Rectal smooth muscle tissue (tissue), 1 donor: ENCODE measurements around the gene DENND4B.

ENCODE experiments used
- H3K27ac ChIP-seq: one replicate; pipeline ENCODE4 v1.7.0; 2013; ENCODE audit warnings: low read depth, low read length, inconsistent platforms
- H3K27me3 ChIP-seq: one replicate; pipeline ENCODE4 v1.7.0; 2013; ENCODE audit warnings: low read length; ENCODE audit not compliant: control insufficient read depth, insufficient read depth
- H3K36me3 ChIP-seq: one replicate; pipeline ENCODE4 v1.7.0; 2013; ENCODE audit warnings: low read length; ENCODE audit not compliant: control insufficient read depth, insufficient read depth
- H3K4me1 ChIP-seq: one replicate; pipeline ENCODE4 v1.7.0; 2013; ENCODE audit warnings: low read length; ENCODE audit not compliant: control insufficient read depth, insufficient read depth
- H3K4me3 ChIP-seq: one replicate; pipeline ENCODE4 v1.7.0; 2013; ENCODE audit warnings: low read length
- H3K9ac ChIP-seq: one replicate; pipeline ENCODE4 v1.7.0; 2013; ENCODE audit warnings: low read length

The DENND4B gene

GRCh38 chr1:153953859-153954365 is 7.4 kb upstream of the DENND4B start:
- Histone ChIP-seq H3K9ac (no peak overlapping the region), H3K27ac (no peak overlapping the region), H3K4me1 (peaks cover 12% of the 10 kb centered on the region), H3K4me3 (no peak overlapping the region), H3K27me3 (no peaks in the 10 kb centered on the region), H3K36me3 (peaks cover 28% of the 10 kb centered on the region)

- H3K27me3 ChIP-seq: no peaks in the 10 kb centered on the region
- H3K9ac ChIP-seq: no peak overlapping the region
- H3K4me3 ChIP-seq: no peak overlapping the region
- peaks cover 39% of the 10 kb centered on the region for H3K36me3 ChIP-seq
- peaks cover 1% of the 10 kb centered on the region for H3K4me1 ChIP-seq
- H3K27ac ChIP-seq: no peak overlapping the region
Measured at GRCh38 chr1:153951801-153952200, 5.3 kb upstream of the DENND4B start.

GRCh38 chr1:153951183-153951582 is 4.7 kb upstream of the DENND4B start:
- Histone ChIP-seq H3K36me3 (peaks cover 39% of the 10 kb centered on the region), H3K27ac (no peak overlapping the region), H3K4me3 (no peak overlapping the region), H3K9ac (no peak overlapping the region), H3K4me1 (peaks cover 2% of the 10 kb centered on the region), H3K27me3 (no peaks in the 10 kb centered on the region)

- H3K4me3 ChIP-seq: peak overlapping the region; percentile 70
- peaks cover 41% of the 10 kb centered on the region for H3K36me3 ChIP-seq
- peak overlapping the region; percentile 88 for H3K27ac ChIP-seq
Measured at GRCh38 chr1:153945795-153946621, 510 bp downstream of the DENND4B start.

GRCh38 chr1:153945131-153945794 is 1.3 kb downstream of the DENND4B start:
- Histone ChIP-seq H3K36me3 (peaks cover 42% of the 10 kb centered on the region), H3K27me3 (no peaks in the 10 kb centered on the region), H3K9ac (peak overlapping the region; percentile 79), H3K4me1 (peaks cover 9% of the 10 kb centered on the region), H3K4me3 (peak overlapping the region; percentile 70), H3K27ac (peak overlapping the region; percentile 88)

More at GRCh38 chr1:153945795-153946621, 510 bp downstream of the DENND4B start:
- peak overlapping the region; percentile 79 for H3K9ac ChIP-seq
- H3K27me3 ChIP-seq: no peaks in the 10 kb centered on the region
- H3K4me1 ChIP-seq: peaks cover 9% of the 10 kb centered on the region

GRCh38 chr1:153944827-153945117 is 1.7 kb downstream of the DENND4B start:
- Histone ChIP-seq H3K9ac (peak overlapping the region; percentile 18), H3K27me3 (no peaks in the 10 kb centered on the region), H3K27ac (peak overlapping the region; percentile 88), H3K4me1 (peaks cover 9% of the 10 kb centered on the region), H3K4me3 (peak overlapping the region; percentile 70), H3K36me3 (peaks cover 39% of the 10 kb centered on the region)

GRCh38 chr1:153944005-153944826 is 2.3 kb downstream of the DENND4B start:
- Histone ChIP-seq H3K9ac (no peak overlapping the region), H3K27ac (peak overlapping the region; percentile 88), H3K27me3 (no peaks in the 10 kb centered on the region), H3K4me3 (peak overlapping the region; percentile 70), H3K36me3 (peaks cover 40% of the 10 kb centered on the region), H3K4me1 (peaks cover 9% of the 10 kb centered on the region)

GRCh38 chr1:153942766-153943549 is 3.6 kb downstream of the DENND4B start:
- no peaks in the 10 kb centered on the region for H3K27me3 ChIP-seq
- peaks cover 9% of the 10 kb centered on the region for H3K4me1 ChIP-seq
- peaks cover 32% of the 10 kb centered on the region for H3K36me3 ChIP-seq
- H3K27ac ChIP-seq: no peak overlapping the region
- H3K4me3 ChIP-seq: no peak overlapping the region
- no peak overlapping the region for H3K9ac ChIP-seq

- Histone ChIP-seq H3K4me1 (peaks cover 9% of the 10 kb centered on the region), H3K27ac (no peak overlapping the region), H3K9ac (no peak overlapping the region), H3K27me3 (no peaks in the 10 kb centered on the region), H3K36me3 (peaks cover 39% of the 10 kb centered on the region), H3K4me3 (no peak overlapping the region)
Measured at GRCh38 chr1:153941826-153942725, 4.4 kb downstream of the DENND4B start.

GRCh38 chr1:153940756-153941155 is 5.8 kb downstream of the DENND4B start:
- peaks cover 52% of the 10 kb centered on the region for H3K36me3 ChIP-seq

GRCh38 chr1:153939476-153939875 is 7.0 kb downstream of the DENND4B start:
- Histone ChIP-seq H3K9ac (no peak overlapping the region), H3K4me3 (no peak overlapping the region), H3K36me3 (peaks cover 61% of the 10 kb centered on the region), H3K27ac (no peak overlapping the region), H3K27me3 (no peaks in the 10 kb centered on the region), H3K4me1 (no peaks in the 10 kb centered on the region)

More at GRCh38 chr1:153940756-153941155, 5.8 kb downstream of the DENND4B start:
- Histone ChIP-seq H3K27me3 (no peaks in the 10 kb centered on the region), H3K4me3 (no peak overlapping the region), H3K4me1 (peaks cover 7% of the 10 kb centered on the region), H3K27ac (no peak overlapping the region), H3K9ac (no peak overlapping the region)
